GM19025 (cell line): ENCODE results near the gene ITIH5.
"Not testable (repeated sequence)": the region's sequence is repeated elsewhere in the genome, so short reads cannot be mapped to it uniquely, and the experiment has no call there.

Experiments
- ATAC-seq: cut with Tn5 transposase; IDR thresholded peaks from one replicate; pipeline ENCODE4 v1.9.1; 2021; ENCODE audit warnings: mild to moderate bottlenecking, low read depth, moderate library complexity; ENCODE audit not compliant: unreplicated experiment

ITIH5 gene

GRCh38 chr10:7689591-7689990 is 22.8 kb upstream of the ITIH5 start:
- ATAC-seq, result no peak

GRCh38 chr10:7687228-7687907 is 20.6 kb upstream of the ITIH5 start:
- peak; percentile 91 for ATAC-seq

- ATAC-seq, result no peak
Observed at GRCh38 chr10:7686351-7687171, 19.8 kb upstream of the ITIH5 start.

GRCh38 chr10:7680078-7680477 is 13.3 kb upstream of the ITIH5 start:
- not testable (repeated sequence) for ATAC-seq

- no peak for ATAC-seq
Observed at GRCh38 chr10:7679256-7679655, 12.5 kb upstream of the ITIH5 start.

- ATAC-seq, result no peak
Observed at GRCh38 chr10:7672341-7673134, 5.8 kb upstream of the ITIH5 start.

GRCh38 chr10:7670157-7670556 is 3.4 kb upstream of the ITIH5 start:
- no peak for ATAC-seq

- no peak for ATAC-seq
Observed at GRCh38 chr10:7667262-7668141, 736 bp upstream of the ITIH5 start.

- no peak for ATAC-seq
Observed at GRCh38 chr10:7665767-7666166, 999 bp downstream of the ITIH5 start.

GRCh38 chr10:7664707-7665106 is 2.1 kb downstream of the ITIH5 start:
- no peak for ATAC-seq

GRCh38 chr10:7662522-7662921 is 4.2 kb downstream of the ITIH5 start:
- no peak for ATAC-seq

- no peak for ATAC-seq
Observed at GRCh38 chr10:7659560-7659959, 7.2 kb downstream of the ITIH5 start.

GRCh38 chr10:7657552-7657951 is 9.2 kb downstream of the ITIH5 start:
- no peak for ATAC-seq

GRCh38 chr10:7657079-7657478 is 9.7 kb downstream of the ITIH5 start:
- ATAC-seq, result not testable (repeated sequence)

- no peak for ATAC-seq
Observed at GRCh38 chr10:7651853-7652470, 14.8 kb downstream of the ITIH5 start.

- ATAC-seq, result no peak
Observed at GRCh38 chr10:7649673-7650300, 17.0 kb downstream of the ITIH5 start.

GRCh38 chr10:7647062-7647664 is 19.6 kb downstream of the ITIH5 start:
- ATAC-seq, result no peak

- no peak for ATAC-seq
Observed at GRCh38 chr10:7642491-7643011, 24.2 kb downstream of the ITIH5 start.
